ENCODE results near the gene SCAF11.

SCAF11 gene

DNA sequence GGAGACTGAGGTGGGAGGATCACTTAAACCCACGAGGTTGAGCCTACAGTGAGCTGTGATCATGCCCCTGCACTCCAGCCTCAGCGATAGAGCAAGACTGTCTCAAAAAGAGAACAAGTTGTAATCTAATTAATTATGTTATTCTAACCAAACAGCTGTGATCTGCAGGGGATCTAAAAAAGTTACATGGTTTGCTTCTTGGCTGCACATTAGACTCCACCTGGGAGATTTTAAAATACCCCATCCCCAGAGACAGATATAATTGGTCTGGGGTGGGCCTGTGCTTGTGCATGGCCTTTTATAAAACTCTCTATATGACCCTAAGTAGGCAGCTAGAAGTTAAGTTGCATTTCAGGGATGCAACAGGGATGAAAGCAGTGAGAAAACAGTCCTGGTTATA is 76.7 kb downstream of the SCAF11 start:
- DNase-seq (ENCODE audit: low spot score): no peak

DNA sequence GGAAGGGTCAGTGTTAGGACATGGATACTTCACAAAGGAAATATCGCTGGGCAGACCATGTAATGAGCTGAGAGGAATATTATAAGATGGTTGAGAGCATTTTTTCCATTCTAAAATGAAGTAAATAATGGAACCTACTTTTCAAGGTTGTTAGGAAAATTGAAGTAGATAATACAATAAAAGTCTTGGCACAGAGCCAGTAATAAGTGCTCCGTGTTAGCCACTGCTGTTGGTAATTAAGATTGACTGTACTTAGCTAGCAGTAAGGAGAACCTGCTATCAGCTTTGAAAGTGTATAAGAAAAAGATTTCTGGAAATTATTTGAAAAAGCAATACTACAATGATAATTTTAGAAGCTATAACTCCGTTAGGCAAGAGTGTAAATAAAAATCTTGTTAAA is 77.6 kb downstream of the SCAF11 start:
- no peak for DNase-seq (ENCODE audit: low spot score)

DNA sequence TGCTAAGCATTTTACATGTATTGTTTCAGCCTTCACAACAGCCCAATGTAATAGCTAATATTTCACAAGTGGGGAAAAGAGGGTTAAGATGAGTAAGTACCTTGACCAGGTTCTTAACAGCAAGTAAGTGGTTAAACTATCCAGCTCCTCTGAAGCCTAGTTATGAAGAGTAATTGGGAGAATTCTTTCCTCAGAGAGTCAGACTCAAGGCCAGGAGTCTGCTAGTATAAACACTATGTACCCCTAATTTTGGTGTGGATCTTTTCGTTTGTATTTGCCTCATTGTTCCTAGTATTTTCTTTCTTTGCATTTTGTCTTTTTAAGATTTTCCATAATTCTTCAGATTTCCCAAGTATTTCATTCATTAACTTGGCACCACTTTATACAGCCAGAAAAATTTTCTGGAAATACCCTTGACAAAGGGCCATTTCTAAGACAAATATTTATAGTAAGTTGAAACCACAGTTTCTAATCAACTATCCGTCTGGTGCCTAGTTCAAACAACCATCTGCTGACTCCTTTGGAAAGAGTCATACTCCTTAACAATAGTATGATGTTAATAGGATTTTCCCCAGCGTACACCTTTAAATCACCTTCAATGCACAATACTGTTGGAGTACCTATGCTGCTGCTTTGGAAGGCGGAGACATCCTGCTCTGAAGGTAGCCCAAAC is 81.2 kb downstream of the SCAF11 start:
- DNase-seq (ENCODE audit: low spot score): no peak

DNA sequence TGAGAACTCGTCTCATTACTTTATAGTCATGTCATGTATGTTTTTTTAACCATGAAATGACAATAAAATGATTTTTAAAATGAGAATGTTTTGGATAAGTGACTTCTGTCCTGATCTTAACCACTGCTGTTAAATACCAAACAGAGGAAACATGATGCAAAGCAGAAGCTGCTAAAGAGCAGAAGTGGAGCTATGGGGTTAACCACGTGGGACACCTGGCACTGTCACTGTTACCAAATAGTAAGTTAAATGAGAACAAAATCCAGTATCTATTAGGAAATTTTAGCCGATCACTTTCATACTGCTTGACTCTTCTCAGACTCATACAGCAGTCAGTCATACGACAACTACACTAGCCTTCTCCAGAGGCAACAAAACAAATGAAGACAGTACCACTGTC is 82.4 kb downstream of the SCAF11 start:
- no peak for DNase-seq (ENCODE audit: low spot score)

DNA sequence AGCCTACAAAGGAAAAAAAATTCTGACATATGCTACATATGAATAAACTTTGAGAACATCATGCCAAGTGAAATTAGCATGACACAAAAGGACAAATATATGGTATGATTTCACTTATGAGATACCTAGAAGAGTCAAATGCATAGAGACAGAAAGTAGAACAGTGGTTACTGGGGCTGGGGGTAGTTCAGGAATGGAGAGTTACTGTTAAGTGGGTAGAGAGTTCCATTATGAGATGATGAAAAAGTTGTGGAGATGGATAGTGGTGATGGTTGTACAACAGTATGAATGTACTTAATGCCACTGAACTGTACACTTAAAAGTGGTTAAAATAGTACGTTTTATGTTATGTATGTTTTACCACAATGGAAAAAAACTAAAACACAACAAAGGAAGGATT is 92.3 kb downstream of the SCAF11 start:
- no peak for DNase-seq (ENCODE audit: low spot score)

DNA sequence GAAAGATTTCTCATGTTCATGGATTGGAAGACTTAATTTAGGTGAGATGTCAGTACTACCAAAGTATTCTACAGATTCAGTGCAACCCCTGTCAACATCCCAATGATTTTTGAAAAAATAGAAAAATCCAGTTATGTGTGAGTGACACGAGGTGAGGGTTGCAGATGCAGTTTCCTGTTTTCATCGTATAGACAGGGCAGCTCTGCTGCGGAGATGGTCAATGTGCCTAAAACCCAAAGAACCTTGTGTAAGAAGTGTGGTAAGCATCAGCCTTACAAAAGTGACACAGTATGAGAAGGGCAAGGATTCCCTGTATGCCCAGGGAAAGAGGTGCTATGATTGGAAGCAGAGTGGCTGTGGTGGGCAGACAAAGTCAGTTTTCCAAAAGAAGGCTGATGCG is 94.4 kb downstream of the SCAF11 start:
- no peak for DNase-seq (ENCODE audit: low spot score)

DNA sequence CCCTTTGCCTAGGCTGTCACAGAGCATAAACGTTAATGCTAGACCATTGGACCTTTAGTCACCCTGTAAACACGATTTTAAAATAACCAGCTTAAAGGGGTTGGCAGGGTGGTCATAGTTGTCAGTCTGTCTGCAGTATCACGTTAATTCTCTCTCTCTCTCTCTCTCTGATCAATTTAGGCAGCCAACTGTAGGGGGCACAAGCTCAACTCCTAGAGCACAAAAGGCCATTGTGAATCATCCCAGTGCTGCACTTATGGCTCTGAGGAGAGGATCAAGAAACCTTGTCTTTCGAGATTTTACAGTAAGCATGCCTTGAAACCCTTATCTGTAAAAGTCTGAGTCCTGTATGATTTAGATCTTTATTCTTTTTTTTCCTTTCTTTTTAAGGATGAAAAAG is 97.1 kb downstream of the SCAF11 start:
- no peak for DNase-seq (ENCODE audit: low spot score)

DNA sequence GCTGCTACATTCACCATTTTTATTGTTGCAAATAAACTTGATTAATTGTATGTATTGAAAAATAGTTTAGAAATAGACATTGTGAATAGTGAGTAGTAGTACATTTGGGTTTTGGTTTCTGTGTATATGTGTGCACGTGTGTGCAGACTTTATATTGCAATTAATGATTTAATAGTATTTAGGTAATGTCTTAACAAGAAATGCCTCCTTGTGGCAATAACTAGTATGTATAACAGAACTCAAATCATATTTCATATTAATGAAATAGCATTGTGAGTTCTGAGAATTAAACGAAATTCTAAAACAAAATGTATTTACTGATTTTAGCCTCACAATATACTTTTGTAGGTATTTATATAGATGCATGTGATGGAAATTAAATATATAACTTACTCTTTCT is 100.1 kb downstream of the SCAF11 start:
- DNase-seq (ENCODE audit: low spot score): no peak

DNA sequence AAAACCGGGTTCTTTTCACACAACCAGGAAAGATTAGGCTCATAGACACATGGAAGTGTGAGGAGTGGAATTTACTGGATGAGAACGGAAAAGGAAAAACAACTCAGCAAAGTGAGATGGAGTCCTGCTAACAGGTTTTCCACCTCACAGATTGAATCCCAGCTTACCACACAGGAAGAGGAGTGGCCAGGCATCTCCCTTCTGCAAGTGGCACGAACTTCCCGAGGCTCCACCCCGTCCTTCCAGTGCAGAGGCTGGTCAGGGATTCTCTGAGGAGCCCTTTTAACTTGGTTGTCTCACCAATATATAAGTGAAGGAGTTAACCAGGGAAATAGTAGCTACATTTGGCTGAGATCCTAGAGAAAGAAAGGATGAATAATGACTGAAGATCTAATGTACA is 102.8 kb downstream of the SCAF11 start:
- no peak for DNase-seq (ENCODE audit: low spot score)

DNA sequence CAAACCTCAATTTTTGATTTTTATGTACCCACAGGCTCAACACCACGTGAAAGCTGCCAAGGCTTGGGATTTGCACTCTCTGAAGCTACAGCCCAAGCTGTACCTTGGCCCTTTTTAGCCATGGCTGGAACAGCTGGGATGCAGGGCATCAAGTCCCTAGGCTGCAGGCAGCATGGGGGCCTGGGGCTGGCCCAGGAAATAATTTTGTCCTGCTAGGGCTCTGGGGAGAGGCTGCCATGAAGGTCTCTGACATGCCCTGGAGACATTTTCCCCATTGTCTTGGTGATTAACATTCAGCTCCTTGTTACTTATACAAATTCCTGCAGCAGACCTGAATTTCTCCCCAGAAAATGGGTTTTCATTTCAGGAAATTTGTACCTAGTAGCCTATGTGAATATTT is 103.7 kb downstream of the SCAF11 start:
- no peak for DNase-seq (ENCODE audit: low spot score)

DNA sequence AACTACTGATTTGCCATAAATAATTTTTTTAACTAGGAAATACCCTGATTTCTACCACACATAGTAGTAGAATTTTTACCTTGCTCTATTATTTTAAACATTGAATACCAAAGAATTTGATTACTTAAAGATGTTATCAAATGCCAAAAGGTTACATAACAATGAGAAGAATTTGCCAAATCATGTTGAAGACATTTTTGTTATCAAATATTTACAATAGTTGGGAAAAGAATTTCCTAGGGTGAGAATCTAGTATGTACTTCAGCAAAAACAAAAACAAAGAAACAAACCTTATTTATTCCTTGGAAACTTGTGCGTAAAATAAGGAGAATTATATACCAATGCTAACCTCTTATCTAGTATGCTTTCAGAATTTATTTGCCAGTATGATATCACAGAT is 107.2 kb downstream of the SCAF11 start:
- DNase-seq (ENCODE audit: low spot score): no peak

DNA sequence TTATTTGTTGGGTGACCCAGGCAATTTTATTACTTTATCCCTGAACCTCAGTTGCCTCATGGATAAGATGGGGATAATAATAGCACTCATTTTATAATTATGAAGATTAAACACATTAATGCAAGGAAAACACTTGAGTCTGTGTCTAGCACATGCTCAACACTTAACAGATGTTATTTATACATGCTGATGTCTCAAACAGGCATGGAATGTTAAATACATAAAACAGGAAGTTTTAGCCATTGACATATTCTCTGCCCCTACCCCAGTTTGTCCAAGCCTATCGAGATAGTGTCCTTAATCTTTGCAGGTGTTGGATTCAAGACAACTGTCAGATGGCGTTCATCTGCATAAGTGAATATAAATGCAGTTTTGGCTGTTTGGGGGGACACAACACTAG is 109.8 kb downstream of the SCAF11 start:
- no peak for DNase-seq (ENCODE audit: low spot score)

DNA sequence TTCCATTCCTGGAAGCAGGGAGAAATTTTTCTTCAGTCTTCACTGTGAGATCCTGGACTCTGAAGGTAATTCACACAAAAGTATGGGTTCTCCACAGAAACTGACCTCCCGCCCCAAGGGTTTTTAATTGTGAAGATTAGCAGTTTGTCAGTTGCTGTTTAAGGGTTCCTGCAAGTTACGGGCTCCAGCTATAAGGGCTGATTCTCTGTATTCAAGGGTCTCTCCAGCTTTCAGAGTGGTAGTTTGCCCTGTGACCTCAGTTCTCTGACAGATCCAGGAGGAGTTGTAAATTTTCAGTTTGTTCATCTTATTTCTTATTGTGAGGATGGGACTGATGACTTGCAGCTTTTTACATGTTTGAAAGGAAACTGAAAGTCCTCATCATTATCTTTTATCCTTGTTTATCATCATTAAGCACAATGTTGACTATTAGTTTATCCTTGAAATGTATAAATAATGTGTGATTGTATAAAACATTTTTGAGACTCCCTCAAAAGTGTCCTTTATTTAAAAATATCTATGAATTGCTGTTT is 110.9 kb downstream of the SCAF11 start:
- DNase-seq (ENCODE audit: low spot score): peak; percentile 17

DNA sequence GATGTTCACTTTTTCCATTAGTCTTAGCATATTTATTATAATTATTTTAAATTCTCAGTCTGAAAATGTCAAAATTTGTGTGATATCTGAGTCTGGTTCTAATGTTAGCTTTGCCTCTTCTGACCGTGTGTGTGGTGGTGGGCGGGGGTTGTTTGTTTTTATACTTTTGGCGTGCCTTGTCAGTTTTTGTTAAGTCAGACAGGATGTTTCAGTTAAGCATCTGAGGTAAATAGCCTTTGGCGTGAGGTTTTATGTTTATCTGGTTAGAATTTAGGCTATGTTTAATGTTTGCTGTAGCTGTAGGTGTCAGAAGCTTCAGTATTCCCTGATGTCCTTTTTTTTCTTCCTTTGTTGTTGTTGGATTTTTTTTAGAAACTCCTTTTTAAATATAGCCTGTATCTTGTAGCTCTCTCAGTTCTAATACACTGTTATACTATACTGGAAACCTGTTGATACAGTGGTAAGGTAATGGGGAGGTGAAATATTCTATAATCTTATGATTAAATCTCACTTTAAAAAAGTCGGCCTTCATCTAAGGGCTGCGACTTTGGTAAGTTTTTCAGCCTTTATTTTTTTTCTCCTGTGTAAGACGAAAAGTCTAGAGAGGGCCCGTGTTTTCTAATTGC is 111.6 kb downstream of the SCAF11 start:
- DNase-seq (ENCODE audit: low spot score): no peak

DNA sequence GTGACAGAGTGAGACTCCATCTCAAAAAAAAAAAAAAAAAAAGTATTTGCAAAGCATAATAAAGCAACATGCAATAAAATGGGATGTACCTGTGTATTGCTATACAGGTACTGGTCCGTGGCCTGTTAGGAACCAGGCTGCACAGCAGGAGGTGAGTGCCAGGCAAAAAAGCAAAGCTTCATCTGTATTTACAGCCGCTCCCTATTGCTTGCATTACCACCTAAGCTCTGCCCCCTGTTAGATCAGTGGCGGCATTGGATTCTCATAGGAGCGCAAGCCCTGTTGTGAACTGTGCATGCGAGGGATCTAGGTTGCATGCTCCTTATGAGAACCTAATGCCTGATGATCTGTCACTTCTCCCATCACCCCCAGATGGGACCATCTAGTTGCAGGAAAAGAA is 113.3 kb downstream of the SCAF11 start:
- no peak for DNase-seq (ENCODE audit: low spot score)

DNA sequence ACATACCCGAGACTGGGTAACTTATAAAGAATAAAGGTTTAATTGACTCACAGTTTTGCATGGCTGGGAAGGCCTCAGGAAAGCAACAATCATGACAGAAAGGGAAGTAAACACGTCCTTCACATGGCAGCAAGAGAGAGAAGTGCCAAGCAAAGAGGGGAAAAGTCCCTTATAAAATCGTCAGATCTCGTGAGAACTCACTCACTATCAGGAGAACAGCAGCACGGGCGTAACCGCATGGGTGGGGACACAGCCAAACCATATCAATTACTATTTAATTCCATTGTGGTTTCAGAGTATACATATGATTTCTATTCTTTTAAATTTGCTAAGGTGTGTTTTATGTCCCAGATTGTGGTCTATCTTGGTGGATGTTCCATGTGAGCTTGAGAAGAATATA is 117.9 kb downstream of the SCAF11 start:
- no peak for DNase-seq (ENCODE audit: low spot score)

Measured in hematopoietic multipotent progenitor cell treated with erythropoietin and hydrocortisone succinate and interleukin-3 and kit ligand, for 17 days (in vitro differentiated cells).